Suprapubic skin (tissue), 4 donors: ENCODE data around the gene TRRAP.

ENCODE experiments used
- EP300 ChIP-seq: sonication (generic); formaldehyde crosslinking; IDR thresholded peaks from one replicate; pipeline ENCODE4 v1.6.1; 2017; ENCODE audit warnings: antibody characterized with exemption
- POLR2A ChIP-seq, 2 donors: fragments of 450-650 bp; IDR thresholded peaks; one replicate each; pipeline ENCODE4 v1.6.1; 2017; ENCODE audit warnings: antibody characterized with exemption in 2 of 2, mild to moderate bottlenecking in 2 of 2, moderate library complexity in 2 of 2
- POLR2AphosphoS5 ChIP-seq, 3 donors: sonication (generic); formaldehyde crosslinking; IDR thresholded peaks; one replicate each; pipeline ENCODE4 v1.6.1; 2017; ENCODE audit warnings: antibody characterized with exemption in 3 of 3
- TF ChIP-seq, protein P1 (sequence below), 2 donors: fragments of 200-600 bp in 1 of 2; fragments of 450-650 bp in 1 of 2; sonication (generic) in 1 of 2; IDR thresholded peaks; one replicate each; pipeline ENCODE4 v1.5.1; 2016 to 2019; ENCODE audit warnings: antibody characterized with exemption in 2 of 2, mild to moderate bottlenecking in 1 of 2, moderate library complexity in 1 of 2

DNA sequence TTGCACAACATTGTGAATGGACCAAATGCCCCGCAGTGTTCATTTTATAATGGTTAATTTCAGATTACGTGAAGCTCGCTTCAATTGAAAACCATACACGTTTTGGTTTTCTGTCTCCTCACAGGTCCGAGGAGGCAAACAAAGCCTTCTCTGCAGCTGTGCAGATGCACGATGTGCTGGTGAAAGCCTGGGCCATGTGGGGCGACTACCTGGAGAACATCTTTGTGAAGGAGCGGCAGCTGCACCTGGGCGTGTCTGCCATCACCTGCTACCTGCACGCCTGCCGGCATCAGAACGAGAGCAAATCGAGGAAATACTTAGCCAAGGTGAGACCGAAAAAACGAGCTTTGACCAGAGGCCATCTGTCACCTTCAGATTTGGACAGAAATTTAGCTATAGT is 110.3 kb downstream of the TRRAP start:
- TF ChIP-seq, protein P1, sequence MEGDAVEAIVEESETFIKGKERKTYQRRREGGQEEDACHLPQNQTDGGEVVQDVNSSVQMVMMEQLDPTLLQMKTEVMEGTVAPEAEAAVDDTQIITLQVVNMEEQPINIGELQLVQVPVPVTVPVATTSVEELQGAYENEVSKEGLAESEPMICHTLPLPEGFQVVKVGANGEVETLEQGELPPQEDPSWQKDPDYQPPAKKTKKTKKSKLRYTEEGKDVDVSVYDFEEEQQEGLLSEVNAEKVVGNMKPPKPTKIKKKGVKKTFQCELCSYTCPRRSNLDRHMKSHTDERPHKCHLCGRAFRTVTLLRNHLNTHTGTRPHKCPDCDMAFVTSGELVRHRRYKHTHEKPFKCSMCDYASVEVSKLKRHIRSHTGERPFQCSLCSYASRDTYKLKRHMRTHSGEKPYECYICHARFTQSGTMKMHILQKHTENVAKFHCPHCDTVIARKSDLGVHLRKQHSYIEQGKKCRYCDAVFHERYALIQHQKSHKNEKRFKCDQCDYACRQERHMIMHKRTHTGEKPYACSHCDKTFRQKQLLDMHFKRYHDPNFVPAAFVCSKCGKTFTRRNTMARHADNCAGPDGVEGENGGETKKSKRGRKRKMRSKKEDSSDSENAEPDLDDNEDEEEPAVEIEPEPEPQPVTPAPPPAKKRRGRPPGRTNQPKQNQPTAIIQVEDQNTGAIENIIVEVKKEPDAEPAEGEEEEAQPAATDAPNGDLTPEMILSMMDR (IDR thresholded peaks at IDR 0.05), result no peak
- TF ChIP-seq POLR2A (IDR thresholded peaks at IDR 0.05) (no peak), POLR2AphosphoS5 (IDR thresholded peaks at IDR 0.05) (no peak), EP300 (no peak)
